ENCODE data around the gene MTMR4.

DNA sequence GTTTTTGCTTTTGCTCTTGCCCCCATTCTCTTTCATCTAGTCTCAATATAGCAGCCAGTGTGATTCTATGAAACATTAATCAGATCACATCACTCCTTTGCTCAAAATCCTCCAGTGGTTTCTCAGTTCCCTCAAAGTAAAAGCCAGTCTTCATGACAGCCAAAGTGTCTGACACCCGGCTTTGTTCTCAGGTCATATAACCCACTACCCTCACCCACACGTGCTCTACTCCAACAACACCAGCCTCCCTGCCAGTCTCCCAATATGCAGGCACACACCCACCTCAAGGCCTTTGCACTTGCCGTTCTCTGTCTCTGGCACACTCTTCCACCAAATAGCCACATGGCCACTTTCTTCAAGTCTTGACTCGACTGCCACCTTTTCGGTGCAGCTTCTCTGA is 4.4 kb downstream of the MTMR4 start:
- TF ChIP-seq, protein P1, sequence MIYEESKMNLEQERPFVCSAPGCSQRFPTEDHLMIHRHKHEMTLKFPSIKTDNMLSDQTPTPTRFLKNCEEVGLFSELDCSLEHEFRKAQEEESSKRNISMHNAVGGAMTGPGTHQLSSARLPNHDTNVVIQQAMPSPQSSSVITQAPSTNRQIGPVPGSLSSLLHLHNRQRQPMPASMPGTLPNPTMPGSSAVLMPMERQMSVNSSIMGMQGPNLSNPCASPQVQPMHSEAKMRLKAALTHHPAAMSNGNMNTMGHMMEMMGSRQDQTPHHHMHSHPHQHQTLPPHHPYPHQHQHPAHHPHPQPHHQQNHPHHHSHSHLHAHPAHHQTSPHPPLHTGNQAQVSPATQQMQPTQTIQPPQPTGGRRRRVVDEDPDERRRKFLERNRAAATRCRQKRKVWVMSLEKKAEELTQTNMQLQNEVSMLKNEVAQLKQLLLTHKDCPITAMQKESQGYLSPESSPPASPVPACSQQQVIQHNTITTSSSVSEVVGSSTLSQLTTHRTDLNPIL (CRISPR knock-in tag; IDR thresholded peaks at IDR 0.05; ENCODE audit: low read depth) = no peak
- TF ChIP-seq ZNF8 (CRISPR knock-in tag; IDR thresholded peaks at IDR 0.05) (no peak), ZC3H10 (CRISPR knock-in tag; IDR thresholded peaks at IDR 0.05) (no peak), RARB (CRISPR knock-in tag; IDR thresholded peaks at IDR 0.05) (no peak), ZFP30 (CRISPR knock-in tag; IDR thresholded peaks at IDR 0.05) (no peak), SNAI2 (CRISPR knock-in tag; IDR thresholded peaks at IDR 0.05) (no peak), ARNTL (CRISPR knock-in tag; IDR thresholded peaks at IDR 0.05; ENCODE audit: borderline replicate concordance, low read depth) (no peak), CSDC2 (CRISPR knock-in tag; IDR thresholded peaks at IDR 0.05) (no peak), BACH2 (CRISPR knock-in tag; IDR thresholded peaks at IDR 0.05; ENCODE audit: borderline replicate concordance) (no peak), ISL1 (CRISPR knock-in tag; IDR thresholded peaks at IDR 0.05) (no peak)
- TF ChIP-seq, protein P2, sequence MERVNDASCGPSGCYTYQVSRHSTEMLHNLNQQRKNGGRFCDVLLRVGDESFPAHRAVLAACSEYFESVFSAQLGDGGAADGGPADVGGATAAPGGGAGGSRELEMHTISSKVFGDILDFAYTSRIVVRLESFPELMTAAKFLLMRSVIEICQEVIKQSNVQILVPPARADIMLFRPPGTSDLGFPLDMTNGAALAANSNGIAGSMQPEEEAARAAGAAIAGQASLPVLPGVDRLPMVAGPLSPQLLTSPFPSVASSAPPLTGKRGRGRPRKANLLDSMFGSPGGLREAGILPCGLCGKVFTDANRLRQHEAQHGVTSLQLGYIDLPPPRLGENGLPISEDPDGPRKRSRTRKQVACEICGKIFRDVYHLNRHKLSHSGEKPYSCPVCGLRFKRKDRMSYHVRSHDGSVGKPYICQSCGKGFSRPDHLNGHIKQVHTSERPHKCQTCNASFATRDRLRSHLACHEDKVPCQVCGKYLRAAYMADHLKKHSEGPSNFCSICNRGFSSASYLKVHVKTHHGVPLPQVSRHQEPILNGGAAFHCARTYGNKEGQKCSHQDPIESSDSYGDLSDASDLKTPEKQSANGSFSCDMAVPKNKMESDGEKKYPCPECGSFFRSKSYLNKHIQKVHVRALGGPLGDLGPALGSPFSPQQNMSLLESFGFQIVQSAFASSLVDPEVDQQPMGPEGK (CRISPR knock-in tag; IDR thresholded peaks at IDR 0.05; ENCODE audit: borderline replicate concordance) = no peak
- TF ChIP-seq, protein P3, sequence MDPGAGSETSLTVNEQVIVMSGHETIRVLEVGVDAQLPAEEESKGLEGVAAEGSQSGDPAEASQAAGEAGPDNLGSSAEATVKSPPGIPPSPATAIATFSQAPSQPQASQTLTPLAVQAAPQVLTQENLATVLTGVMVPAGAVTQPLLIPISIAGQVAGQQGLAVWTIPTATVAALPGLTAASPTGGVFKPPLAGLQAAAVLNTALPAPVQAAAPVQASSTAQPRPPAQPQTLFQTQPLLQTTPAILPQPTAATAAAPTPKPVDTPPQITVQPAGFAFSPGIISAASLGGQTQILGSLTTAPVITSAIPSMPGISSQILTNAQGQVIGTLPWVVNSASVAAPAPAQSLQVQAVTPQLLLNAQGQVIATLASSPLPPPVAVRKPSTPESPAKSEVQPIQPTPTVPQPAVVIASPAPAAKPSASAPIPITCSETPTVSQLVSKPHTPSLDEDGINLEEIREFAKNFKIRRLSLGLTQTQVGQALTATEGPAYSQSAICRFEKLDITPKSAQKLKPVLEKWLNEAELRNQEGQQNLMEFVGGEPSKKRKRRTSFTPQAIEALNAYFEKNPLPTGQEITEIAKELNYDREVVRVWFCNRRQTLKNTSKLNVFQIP (CRISPR knock-in tag; IDR thresholded peaks at IDR 0.05; ENCODE audit: borderline replicate concordance, low read depth) = no peak
